Prostate gland (tissue), 2 donors: ENCODE data around the gene RALGPS1.

Experiments
- CTCF ChIP-seq, 4 experiments: fragments of 200-600 bp in 2 of 4; fragments of 450-650 bp in 2 of 4; sonication (generic) in 2 of 4; IDR thresholded peaks; 1 replicate in 3 of 4; 2 replicates in 1 of 4; pipeline ENCODE4 v1.5.1; 2016 to 2019; ENCODE audit warnings: antibody characterized with exemption in 4 of 4, mild to moderate bottlenecking in 2 of 4, moderate library complexity in 2 of 4
- POLR2A ChIP-seq: fragments of 450-650 bp; IDR thresholded peaks from one replicate; pipeline ENCODE4 v1.6.1; 2016; ENCODE audit warnings: antibody characterized with exemption, mild to moderate bottlenecking

GRCh38 chr9:127209948-127210640, 295.5 kb downstream of the RALGPS1 start:
- TF ChIP-seq CTCF (IDR thresholded peaks at IDR 0.05) (no peak), POLR2A (no peak)
